HG02588 (cell line): ENCODE measurements around the gene MOK.

ENCODE experiments used
- ATAC-seq: cut with Tn5 transposase; IDR thresholded peaks from one replicate; pipeline ENCODE4 v1.9.1; 2021; ENCODE audit warnings: mild to moderate bottlenecking, moderate library complexity; ENCODE audit not compliant: unreplicated experiment

MOK gene

GRCh38 chr14:102285106-102285505 is 19.9 kb downstream of the MOK start:
- ATAC-seq = no peak

DNA sequence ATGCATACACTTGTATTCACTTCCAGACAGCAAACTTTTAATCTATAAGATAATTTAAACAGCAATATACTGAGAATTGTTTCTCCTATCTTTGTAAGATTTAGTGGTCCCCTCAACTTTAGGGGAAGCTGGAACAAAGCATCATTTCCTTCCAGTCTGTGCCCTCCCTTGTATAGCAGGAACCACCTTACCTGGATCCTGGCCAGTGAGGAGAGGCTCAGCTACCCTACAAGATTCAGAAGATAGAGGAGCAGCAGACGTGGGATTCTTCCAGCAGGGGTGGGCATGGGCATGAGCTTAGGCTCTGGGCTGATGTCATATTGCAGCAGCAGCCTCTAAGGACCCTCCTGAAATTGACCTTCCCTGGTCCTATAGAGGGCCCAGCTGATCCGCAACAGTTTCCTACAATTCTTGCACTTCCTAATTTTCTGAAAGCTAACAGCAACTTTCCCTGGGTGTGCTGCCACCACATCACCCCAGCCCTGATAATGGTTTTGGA is 21.3 kb downstream of the MOK start:
- ATAC-seq = no peak

- ATAC-seq = no peak
Observed at GRCh38 chr14:102282751-102283465, 22.1 kb downstream of the MOK start.

- ATAC-seq = no peak
Observed at GRCh38 chr14:102280376-102280962, 24.5 kb downstream of the MOK start.

- ATAC-seq = no peak
Observed at GRCh38 chr14:102279688-102280348, 25.1 kb downstream of the MOK start.

GRCh38 chr14:102279282-102279681 is 25.7 kb downstream of the MOK start:
- no peak for ATAC-seq

DNA sequence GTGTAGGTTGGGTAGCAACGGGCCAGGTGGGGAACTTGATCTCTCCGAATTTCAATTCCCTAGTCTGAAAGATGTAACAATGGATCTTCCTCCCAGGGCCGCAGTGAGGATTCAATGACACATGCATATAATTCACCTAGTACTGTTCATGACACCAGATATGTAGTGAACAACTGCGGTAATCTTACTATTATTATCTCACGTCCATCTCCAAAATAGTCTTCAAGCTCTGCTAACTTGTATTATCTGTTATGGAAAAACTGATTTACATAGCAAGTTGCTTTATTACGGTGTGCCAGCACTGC is 26.4 kb downstream of the MOK start:
- ATAC-seq = no peak

- ATAC-seq = no peak
Observed at GRCh38 chr14:102277874-102278630, 26.9 kb downstream of the MOK start.

DNA sequence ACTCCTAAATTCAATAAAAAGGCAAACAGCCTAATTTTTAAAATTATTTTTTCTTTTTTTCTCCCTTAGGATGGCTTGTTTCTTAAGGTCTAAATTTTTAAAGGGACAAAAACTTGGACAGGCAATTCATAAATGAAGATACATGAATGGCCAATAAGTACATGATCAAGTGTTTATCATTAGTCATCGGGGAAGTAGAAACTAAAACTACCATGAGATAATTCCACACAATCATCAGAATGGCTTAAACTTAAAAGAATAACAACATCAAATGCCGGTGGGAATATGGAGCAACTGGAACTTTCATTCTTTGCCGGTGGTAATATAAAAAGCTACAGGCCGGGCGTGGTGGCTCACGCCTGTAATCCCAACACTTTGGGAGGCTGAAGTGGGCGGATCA is 29.1 kb downstream of the MOK start:
- no peak for ATAC-seq

GRCh38 chr14:102272392-102272791 is 32.6 kb downstream of the MOK start:
- no peak for ATAC-seq

- no peak for ATAC-seq
Observed at GRCh38 chr14:102264775-102265174, 40.2 kb downstream of the MOK start.

DNA sequence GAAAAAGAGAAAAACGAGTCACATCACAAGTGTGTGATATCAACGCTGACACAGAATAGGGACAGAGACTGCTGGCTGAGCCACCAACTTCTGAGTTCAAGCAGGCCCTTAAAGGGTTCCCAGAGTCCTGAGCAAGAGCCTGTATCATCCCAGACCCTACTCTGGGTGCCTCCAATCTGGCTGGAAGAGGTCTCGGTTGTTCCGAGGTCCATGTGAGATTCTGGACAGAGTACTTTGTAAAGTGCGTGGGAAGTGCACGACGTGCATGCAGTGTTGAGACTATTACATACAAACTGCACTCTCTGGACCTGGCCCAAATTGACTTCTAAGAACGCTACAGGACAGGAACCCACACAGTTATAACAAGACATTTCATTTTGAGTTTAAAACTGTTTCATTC is 40.6 kb downstream of the MOK start:
- no peak for ATAC-seq

GRCh38 chr14:102262929-102263462 is 42.0 kb downstream of the MOK start:
- ATAC-seq = no peak

DNA sequence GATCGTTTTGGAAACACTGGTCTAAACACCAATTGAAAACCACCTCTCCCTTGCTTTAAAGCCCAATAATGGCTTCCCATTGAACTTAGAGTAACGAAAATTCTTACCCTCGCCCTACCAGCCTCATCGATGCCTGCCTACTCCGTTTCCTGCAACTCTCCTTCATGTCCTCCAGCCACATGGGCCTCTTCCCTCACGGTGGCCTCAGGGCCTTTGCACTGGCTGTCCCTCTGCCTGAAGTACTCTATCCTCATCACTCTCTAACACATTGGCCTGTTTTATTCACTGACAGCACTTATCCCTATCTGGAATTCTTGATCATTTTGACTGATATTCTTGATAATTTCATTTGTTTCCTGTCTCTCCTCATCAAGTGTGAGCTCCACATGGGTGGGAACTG is 46.8 kb downstream of the MOK start:
- no peak for ATAC-seq

DNA sequence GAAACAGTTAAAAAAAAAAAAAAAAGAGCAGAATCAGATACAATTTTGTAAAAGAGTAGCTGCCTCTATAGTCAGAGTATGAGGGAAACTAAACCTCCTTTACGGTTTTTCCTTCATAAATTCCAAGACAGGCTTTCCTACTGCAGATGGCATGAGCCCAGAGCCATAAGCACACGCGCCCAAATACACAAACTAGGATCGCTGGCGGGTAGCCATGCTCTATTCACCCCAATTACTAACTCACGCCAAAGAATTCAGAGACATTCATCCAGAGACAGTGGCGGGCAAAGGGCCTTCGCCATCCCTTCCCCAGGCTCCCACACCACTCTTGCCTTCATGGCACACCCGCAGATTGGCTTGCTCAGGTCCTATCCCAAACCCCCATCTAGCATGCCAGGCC is 48.2 kb downstream of the MOK start:
- ATAC-seq = no peak

GRCh38 chr14:102255401-102256190 is 49.4 kb downstream of the MOK start:
- ATAC-seq = no peak

- no peak for ATAC-seq
Observed at GRCh38 chr14:102252834-102253801, 51.8 kb downstream of the MOK start.

- ATAC-seq = no peak
Observed at GRCh38 chr14:102251161-102251560, 53.8 kb downstream of the MOK start.

- no peak for ATAC-seq
Observed at GRCh38 chr14:102250636-102251035, 54.3 kb downstream of the MOK start.
